Esophagus mucosa (tissue), 1 donor: ENCODE results near the gene NCK2. TPM values are rescaled to one million over a fixed set of nuclear protein-coding genes. Genes with fewer than 3 reads are reported as not detected.

Source experiments
- ATAC-seq: fragments of 200-7000 bp; cut with Tn5 transposase; one replicate; pipeline ENCODE4 v1.9.1; 2020
- total RNA-seq: library from RNA; stranded (reverse); gene quantifications from one replicate; pipeline ENCODE4 v1.2.4, GENCODE V29; 2023
- donor health status: DM: yes; HTN: yes; CAD: no.

NCK2 gene
- total RNA-seq, 1 donor from 2014 or later, result 68.6 TPM

DNA sequence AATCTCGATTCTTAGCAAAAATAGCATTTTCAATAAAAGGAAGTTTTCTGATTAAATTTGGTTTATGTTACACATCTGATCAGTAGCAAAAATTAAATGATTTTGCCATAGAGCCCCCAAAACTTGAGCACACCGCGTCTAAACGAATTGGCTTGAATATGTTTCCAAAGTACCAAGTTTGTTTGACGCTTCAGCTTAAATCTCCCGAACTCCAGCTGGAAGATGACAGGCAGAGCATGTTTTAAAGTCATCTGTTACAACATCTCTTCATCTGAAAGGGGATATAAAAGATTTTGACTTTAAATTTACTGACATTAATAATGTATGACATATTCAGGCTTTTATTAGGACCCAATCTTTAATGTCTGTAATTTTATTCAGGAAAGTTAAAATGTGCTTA is 129.8 kb downstream of the NCK2 start:
- ATAC-seq, result no peak

DNA sequence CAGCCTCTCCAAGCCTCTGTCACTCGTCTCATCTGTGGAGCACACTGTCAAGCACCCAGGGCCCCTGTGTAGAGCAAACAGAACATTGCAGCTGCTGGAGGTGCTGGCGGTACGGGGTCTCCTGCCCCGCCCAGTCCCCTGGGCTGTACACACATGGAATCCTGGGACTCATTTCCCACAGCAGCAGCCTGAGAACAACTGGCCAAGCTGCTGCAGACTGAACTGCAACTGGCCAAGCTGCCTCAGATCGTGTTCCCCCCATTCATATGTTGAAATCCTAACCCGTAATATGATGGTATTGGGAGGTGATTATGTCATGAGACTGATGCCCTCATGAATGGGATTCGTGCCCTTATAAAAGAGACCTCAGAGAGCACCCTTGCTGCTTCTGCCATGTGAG is 130.5 kb downstream of the NCK2 start:
- ATAC-seq, result no peak

- ATAC-seq, result no peak
Observed at GRCh38 chr2:105876191-105876590, 131.5 kb downstream of the NCK2 start.

DNA sequence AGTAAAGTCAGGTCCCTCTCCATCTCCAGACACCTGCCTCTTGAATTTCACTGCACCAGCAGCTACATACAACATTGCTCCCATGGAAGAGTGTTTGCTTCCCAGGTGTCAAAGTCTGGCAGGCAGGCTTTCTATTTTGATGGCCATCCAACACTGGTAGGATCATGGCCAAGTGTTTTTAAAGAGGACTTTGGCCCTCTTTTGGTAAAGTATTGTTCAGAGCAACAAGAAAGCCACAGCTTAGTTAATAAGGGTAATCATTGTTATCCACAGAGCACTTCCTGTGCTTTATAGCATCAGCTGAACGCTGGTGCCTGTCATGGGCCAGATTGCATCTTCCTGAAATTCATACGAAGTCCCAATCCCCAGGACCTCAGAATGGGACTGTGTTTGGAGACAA is 133.2 kb downstream of the NCK2 start:
- ATAC-seq, result no peak

DNA sequence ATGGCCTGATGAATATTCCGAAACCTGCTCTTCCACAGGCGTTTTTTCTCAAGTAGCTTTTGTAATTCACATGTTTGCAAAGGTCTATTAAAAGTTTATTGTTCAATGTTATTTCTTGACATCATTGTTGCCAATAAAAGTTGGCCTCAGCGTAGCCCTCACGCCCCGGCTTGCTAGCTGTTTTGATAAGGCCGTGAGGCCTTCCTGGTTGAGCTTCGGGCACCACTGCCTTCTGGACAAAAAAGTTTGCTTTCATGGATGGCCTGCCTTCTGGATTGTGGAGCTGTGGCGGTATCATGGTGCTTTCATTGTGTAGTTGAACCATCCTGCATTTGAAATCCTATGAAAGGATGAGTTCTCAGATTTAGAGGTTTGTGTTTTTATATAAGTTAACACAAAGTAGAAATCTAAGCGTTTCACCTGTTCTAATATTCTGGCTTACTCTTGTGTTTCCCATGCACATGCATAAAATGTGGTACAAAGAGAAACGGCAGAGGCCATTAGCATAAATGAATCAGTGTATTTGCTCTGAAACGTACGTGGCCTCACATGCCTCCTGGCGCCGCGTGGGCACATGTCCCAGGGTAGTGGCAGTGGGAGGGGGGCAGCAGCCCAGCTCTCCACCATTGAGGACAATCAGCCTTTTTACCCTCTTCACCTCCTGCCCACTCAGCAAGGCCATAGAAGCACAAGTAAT is 134.5 kb downstream of the NCK2 start:
- ATAC-seq, result peak; percentile 41

DNA sequence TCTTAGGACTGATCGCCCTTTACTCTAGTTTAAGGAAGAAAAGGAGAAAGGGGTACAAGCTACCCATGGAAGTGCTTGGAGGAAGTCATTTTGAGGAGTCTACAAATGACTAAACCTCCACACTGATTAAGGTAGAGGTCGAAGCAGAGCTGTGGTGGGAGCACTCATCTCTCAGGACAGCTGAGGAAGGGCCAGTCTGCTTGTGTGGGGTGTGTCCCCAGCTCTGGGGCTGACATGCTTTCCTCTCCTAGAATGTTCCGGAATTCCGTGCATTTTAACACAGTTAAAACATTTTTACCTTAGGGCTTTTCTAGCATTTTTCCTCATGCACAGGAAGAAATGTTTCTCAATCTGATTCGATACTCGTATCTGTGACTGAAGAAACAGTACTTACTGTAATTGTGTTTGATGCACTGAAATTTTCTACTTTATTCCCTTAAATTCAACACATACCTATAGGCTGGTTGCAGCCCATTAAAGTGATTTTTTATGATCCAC is 135.1 kb downstream of the NCK2 start:
- ATAC-seq, result no peak

DNA sequence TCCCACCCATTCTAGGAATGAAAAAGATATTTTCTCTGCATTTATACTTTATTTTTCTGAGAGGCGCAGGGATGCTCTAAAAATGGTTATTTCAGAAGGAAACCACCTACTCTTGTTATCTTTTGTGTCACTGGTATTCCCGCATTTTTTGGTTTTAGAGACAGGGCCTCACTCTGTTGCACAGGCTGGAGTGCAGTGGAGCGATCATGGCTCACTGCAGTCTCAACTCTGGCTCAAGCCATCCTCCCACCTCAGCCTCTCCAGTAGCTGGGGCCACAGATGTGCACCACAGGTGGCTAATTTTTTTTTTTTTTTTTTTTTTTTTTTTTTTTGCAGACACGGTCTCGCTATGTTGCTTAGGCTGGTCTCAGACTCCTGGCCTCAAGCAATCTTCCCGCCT is 135.9 kb downstream of the NCK2 start:
- no peak for ATAC-seq

- ATAC-seq, result no peak
Observed at GRCh38 chr2:105881286-105882136, 136.8 kb downstream of the NCK2 start.

GRCh38 chr2:105882341-105882740 is 137.6 kb downstream of the NCK2 start:
- no peak for ATAC-seq

DNA sequence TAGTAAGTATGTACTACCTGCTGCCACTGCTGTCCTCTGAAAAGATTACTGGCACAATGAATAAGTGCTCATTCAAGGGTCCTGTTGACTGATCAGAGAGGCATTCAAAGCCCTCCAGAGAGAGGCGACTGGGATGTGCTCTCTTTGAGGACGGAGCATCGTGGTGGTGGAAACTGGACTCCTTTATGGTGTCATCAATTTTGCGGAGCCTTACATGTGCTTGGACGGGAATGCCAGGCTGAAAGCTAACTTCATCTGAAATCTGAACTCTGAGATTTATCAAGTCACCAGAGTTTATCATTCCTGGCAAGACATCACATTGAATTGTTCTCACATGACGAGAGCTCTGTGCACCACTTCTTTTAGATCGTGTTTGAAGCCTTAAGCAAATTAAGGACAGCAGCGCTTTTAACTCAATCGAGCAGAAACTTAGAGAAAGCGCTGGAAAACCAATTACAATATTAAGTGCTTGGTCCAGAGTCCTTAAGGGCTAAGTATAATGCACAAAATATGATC is 138.3 kb downstream of the NCK2 start:
- no peak for ATAC-seq

- ATAC-seq, result no peak
Observed at GRCh38 chr2:105883911-105884694, 139.4 kb downstream of the NCK2 start.

- no peak for ATAC-seq
Observed at GRCh38 chr2:105885456-105885855, 140.7 kb downstream of the NCK2 start.

DNA sequence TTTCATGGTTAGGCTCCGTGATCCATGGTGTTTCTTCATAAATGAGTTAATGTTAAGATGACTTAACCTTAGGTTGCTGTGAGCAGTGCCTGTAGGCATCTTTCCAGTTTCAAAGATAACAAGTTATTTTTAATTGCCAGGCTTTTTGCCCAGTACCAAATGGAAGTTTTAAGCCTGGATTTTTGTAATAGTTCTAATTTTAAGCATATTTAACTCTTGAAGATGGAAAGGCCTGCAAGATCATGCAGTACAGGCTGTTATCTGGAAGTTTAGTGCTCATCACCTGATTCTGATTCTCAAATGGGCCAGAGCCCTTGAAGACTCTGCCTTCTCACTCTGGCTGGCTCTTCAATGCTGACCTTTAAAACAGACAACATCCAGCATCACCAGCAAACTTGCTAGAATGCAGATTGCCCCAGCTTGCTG is 141.3 kb downstream of the NCK2 start:
- no peak for ATAC-seq

GRCh38 chr2:105886687-105887086 is 142.0 kb downstream of the NCK2 start:
- ATAC-seq, result no peak

GRCh38 chr2:105887256-105887655 is 142.5 kb downstream of the NCK2 start:
- no peak for ATAC-seq

GRCh38 chr2:105888625-105889024 is 143.9 kb downstream of the NCK2 start:
- ATAC-seq, result peak; percentile 72

- no peak for ATAC-seq
Observed at GRCh38 chr2:105889046-105889445, 144.3 kb downstream of the NCK2 start.

DNA sequence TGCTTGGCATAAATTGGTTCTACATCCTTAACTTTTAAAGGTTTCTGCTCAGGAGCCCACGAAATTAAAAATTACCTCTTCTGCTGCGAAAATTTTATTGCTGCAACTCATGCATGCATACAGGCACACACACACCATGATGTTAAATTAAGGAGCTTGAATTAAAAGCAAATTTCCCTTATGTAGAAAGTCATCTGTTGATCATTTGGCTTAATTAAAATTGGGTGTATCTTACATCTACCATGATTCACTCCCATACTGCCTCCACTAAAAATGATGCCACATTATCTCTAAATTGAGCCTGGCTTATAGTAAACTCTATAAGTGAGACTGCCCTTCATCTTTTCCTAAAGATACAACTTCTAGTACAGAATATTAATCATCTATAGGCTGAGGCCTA is 145.4 kb downstream of the NCK2 start:
- no peak for ATAC-seq

- ATAC-seq, result no peak
Observed at GRCh38 chr2:105890856-105891255, 146.1 kb downstream of the NCK2 start.

GRCh38 chr2:105893011-105893995 is 148.6 kb downstream of the NCK2 start:
- no peak for ATAC-seq

DNA sequence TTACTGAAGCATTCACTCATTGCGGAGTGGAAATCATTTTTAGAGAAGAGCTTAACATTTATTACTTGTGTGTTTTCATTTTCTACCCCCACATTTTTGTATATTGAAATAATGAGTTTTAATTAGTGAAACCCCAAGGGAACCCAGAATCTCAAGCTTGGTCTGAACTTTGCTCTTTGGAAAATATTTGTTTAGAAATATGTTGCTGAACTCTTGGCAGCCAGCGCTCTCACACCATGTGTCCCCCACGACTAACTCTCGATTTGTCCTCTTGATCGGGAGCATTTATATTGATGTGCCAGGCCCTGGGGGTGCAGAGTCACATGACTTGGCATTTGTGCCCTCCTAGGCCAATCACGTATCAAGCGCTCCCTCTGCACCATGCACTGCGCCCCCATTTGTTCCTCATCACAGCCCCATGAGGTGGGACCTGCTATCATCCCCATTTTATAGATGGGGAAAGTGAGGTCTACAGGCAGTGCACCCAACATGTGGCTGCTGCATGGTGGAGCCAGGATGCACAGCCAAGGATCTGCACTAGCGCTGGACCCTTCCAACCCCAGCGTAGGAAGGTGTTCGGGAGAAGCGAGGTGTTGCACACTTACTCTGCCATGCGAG is 149.7 kb downstream of the NCK2 start:
- ATAC-seq, result no peak
